Ascending aorta (tissue), 2 donors: Measurements from ENCODE around the gene MAP3K5. TPM values are rescaled to one million over a fixed set of nuclear protein-coding genes. Genes with fewer than 3 reads are reported as not detected.
"Not testable (repeated sequence)": the region's sequence is repeated elsewhere in the genome, so short reads cannot be mapped to it uniquely, and the experiment has no call there.

Experiments used
- DNase-seq, 2 donors: peaks; one replicate each; pipeline ENCODE4 v3.0.0-alpha.2; 2019; ENCODE audit warnings: low spot score in 2 of 2
- H3K27ac ChIP-seq, 2 donors: fragments of 200-600 bp; sonication (generic); one replicate each; pipeline ENCODE4 v1.5.1; 2016 to 2017; ENCODE audit warnings: mild to moderate bottlenecking in 1 of 2
- H3K27me3 ChIP-seq: fragments of 200-600 bp; sonication (generic); one replicate; pipeline ENCODE4 v1.5.1; 2017
- H3K36me3 ChIP-seq, 2 donors: fragments of 200-600 bp; sonication (generic); one replicate each; pipeline ENCODE4 v1.5.1; 2016
- H3K4me1 ChIP-seq, 2 donors: fragments of 200-600 bp; sonication (generic); one replicate each; pipeline ENCODE4 v1.5.1; 2016 to 2017; ENCODE audit warnings: mild to moderate bottlenecking in 1 of 2
- H3K4me3 ChIP-seq, 2 donors: fragments of 200-600 bp; sonication (generic); one replicate each; pipeline ENCODE4 v1.5.1; 2016 to 2017; ENCODE audit warnings: mild to moderate bottlenecking in 1 of 2
- H3K9me3 ChIP-seq, 2 donors: fragments of 200-600 bp; sonication (generic); one replicate each; pipeline ENCODE4 v1.5.1; 2016
- intact Hi-C: fragments of 100-400 bp; cut with DNase I; formaldehyde crosslinking; loops from one replicate; pipeline ENCODE4 v1.15.1; 2023
- total RNA-seq: library from RNA; depleted of rRNA; stranded (reverse); fragments of >200 nt; gene quantifications from one replicate; pipeline ENCODE4 v1.1.0, GENCODE V29; 2016
- TF ChIP-seq, protein P1 (sequence below), 3 experiments: fragments of 200-600 bp in 2 of 3; fragments of 450-650 bp in 1 of 3; sonication (generic) in 2 of 3; IDR thresholded peaks; one replicate each; pipeline ENCODE4 v1.5.1; 2016 to 2019; ENCODE audit warnings: antibody characterized with exemption in 3 of 3, mild to moderate bottlenecking in 1 of 3, moderate library complexity in 1 of 3

Gene MAP3K5
- total RNA-seq, 1 donor from 2014 or later = 40.9 TPM

DNA sequence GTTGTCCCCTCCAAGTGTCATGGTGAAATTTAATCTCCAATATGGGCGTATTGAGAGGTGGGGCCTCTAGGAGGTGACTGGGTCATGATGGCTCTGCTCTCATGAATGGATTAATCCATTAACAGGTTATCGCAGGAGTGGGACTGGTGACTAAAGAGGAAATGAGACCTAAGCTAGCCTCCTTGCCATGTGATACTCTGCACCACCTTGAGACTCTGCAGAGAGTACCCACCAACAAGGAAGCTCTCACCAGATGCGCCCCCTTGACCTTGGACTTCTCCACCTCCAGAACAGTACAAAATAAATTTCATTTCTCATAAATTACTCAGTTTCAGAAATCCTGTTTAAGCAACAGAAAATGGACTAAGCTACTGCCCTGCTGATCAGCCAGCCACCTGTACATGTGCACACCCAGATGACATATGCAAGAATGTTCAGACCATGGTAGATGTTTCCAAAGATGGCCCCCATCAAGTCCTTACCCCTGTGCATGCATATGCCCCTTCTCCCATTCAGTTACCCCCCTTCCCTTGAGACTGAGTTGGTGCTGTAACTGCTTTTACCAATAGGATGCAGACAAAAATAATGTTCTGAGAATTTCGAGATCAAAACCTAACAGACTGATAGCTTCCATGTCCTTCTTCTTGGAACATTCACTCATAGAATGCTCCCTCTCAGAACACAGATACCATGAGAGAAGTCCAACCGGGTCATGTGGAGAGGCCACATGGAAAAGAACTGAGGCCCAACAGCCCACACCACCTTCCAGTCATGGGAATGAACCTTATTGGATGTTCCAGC, 28.4 kb downstream of the MAP3K5 start:
- Histone ChIP-seq H3K4me3 (no peak overlapping the region), H3K36me3 (no peaks in the 10 kb centered on the region), H3K4me1 (peaks cover 11 to 62% of the 10 kb centered on the region in 2 donors), H3K27me3 (no peaks in the 10 kb centered on the region), H3K27ac (peak overlapping the region in 1 of 2 donors; percentile 74), H3K9me3 (no peaks in the 10 kb centered on the region)
- intact Hi-C loops = no loop called here
- DNase-seq = no peak
- TF ChIP-seq, protein P1, sequence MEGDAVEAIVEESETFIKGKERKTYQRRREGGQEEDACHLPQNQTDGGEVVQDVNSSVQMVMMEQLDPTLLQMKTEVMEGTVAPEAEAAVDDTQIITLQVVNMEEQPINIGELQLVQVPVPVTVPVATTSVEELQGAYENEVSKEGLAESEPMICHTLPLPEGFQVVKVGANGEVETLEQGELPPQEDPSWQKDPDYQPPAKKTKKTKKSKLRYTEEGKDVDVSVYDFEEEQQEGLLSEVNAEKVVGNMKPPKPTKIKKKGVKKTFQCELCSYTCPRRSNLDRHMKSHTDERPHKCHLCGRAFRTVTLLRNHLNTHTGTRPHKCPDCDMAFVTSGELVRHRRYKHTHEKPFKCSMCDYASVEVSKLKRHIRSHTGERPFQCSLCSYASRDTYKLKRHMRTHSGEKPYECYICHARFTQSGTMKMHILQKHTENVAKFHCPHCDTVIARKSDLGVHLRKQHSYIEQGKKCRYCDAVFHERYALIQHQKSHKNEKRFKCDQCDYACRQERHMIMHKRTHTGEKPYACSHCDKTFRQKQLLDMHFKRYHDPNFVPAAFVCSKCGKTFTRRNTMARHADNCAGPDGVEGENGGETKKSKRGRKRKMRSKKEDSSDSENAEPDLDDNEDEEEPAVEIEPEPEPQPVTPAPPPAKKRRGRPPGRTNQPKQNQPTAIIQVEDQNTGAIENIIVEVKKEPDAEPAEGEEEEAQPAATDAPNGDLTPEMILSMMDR (IDR thresholded peaks at IDR 0.05) = no peak

DNA sequence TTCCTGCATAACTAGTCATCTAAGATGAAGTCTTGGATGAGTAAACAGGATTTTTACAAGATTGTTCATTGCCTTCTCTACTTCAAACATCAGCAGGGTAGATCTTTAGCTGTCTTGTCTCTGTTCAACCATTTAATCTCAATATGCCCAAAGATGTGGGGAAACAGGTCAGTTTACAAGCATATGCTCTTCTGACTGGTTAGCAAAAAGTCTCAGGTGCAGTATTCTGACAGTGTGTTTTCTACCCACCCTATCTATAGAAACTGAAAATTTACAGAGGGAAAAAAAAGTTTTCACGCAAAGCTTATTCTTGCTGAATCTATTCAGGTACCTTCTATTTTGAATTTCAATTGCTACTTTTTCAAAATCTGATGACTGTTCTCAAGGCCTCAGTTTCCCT, 29.0 kb downstream of the MAP3K5 start:
- H3K27me3 ChIP-seq = no peaks in the 10 kb centered on the region
- no peak overlapping the region for H3K4me3 ChIP-seq
- H3K4me1 ChIP-seq = peaks cover 14 to 66% of the 10 kb centered on the region in 2 donors
- H3K9me3 ChIP-seq = no peaks in the 10 kb centered on the region
- TF ChIP-seq, protein P1 (IDR thresholded peaks at IDR 0.05) = no peak
- intact Hi-C loops = no loop called here
- peak overlapping the region in 1 of 2 donors; percentile 74 for H3K27ac ChIP-seq
- DNase-seq = no peak
- no peaks in the 10 kb centered on the region for H3K36me3 ChIP-seq

DNA sequence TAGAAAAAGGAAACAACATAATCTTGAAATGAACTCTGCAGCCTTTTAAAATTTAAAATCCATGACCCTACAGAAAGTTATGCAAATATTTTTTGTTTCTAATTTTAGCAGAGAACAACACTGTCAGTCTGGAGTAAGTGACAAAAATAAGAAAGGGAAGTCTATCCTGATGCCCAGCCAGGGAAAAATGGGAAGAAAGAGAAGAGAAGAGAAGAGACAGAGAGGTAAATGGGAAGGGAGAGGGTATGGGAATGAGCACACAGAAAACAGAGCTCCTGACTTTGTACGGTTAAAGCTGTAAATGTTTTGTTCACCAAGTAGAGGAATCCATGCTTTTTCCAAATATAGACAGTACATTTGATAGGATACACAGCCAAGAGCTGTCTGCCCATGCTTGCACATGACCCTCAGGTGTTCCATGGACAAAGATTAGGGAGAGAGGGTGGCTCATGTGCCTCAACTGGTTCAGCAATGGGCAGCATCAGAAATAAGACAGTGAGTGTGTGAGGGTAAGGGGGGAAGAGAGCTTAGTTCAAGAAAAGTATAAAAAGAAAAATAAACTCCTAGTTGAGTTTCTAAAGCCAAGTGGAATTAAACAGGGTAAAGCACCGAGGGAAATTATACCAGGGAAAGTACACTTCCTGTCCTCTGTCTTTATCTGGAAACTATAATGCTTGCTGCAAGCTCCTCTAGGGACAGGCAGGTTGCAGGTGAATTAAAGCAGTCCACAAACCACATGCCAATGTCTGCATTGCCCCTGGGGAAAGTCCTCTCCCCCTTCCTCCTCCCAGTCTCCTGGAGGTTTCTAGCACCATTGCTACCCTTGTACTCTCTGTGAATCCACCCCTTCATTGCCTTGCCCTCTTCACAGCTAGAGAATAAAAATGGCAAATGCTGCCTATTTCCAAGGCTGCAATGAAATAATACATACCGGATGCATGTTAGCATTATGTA, 30.0 kb downstream of the MAP3K5 start:
- Histone ChIP-seq H3K4me3 (peak overlapping the region; percentile 41 to 55), H3K27ac (peak overlapping the region; percentile 72 to 74), H3K27me3 (no peaks in the 10 kb centered on the region), H3K9me3 (no peaks in the 10 kb centered on the region), H3K36me3 (no peaks in the 10 kb centered on the region), H3K4me1 (peaks cover 14 to 70% of the 10 kb centered on the region in 2 donors)
- TF ChIP-seq, protein P1 (IDR thresholded peaks at IDR 0.05) = no peak
- intact Hi-C loops = no loop called here
- no peak for DNase-seq

DNA sequence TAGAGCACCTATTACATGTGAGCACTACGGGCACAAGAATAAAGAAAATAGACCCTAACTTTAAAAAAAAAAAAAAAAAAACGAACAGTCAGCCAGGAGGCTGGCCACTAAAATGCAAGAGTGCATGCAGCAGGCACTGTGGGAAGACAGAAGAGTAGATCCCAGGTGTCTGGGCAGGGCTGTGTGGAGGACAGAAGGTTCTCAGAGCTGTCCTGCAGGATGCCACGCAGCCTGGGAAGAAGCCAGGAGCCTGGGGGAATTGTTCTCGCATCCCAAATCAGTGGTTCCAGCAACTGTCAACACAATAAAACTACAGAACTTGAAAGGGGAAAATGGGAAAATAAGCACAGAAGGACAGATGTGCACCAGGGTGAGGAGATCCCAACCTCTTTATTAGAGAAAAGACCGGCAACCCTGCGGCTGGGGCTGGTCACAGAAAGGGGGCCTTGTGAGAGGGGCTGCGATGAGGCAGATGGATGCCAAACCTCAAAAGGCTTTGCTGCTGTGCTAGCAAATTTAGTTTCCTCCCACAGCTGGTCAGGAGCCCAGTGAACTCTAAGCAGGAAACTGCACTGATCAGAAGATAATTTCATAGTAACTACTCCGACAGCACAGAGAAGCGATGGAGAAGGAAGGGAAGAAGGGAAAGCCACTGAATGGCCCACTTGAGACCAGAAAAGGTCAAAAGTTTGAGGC, 30.9 kb downstream of the MAP3K5 start:
- intact Hi-C loops = no loop called here
- no peak for DNase-seq
- TF ChIP-seq, protein P1 (IDR thresholded peaks at IDR 0.05) = no peak

DNA sequence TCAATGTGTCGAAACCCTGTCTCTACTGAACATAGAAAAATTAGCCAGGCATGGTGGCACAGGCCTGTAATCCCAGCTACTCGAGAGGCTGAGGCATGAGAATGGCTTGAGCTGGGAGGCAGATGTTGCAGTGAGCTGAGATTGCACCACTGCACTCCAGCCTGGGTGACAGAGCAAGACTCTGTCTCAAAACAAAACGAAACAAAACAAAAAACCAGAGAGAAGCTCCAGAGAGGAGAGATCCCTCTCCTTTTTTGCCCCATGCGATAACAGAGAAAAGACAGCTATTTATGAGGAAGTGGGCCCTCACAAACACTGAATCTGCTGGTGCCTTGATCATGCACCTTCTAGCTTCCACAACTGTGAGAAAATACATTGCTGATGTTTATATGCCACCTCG, 31.5 kb downstream of the MAP3K5 start:
- H3K36me3 ChIP-seq, DNase-seq, intact Hi-C loops, H3K27me3 ChIP-seq, H3K9me3 ChIP-seq: not testable (repeated sequence)
- peak overlapping the region; percentile 41 to 55 for H3K4me3 ChIP-seq
- H3K4me1 ChIP-seq = peaks cover 20 to 74% of the 10 kb centered on the region in 2 donors
- peak overlapping the region; percentile 72 to 74 for H3K27ac ChIP-seq

More for the DNA sequence above, 30.9 kb downstream of the MAP3K5 start:
- no peaks in the 10 kb centered on the region for H3K9me3 ChIP-seq
- H3K36me3 ChIP-seq = no peaks in the 10 kb centered on the region
- H3K4me1 ChIP-seq = peaks cover 20 to 77% of the 10 kb centered on the region in 2 donors
- no peaks in the 10 kb centered on the region for H3K27me3 ChIP-seq
- peak overlapping the region; percentile 72 to 74 for H3K27ac ChIP-seq
- H3K4me3 ChIP-seq = peak overlapping the region; percentile 41 to 55
